Pancreas (tissue), 10 donors: ENCODE results near the gene ZNF212. TPM values are rescaled to one million over a fixed set of nuclear protein-coding genes. Genes with fewer than 3 reads are reported as not detected.

Source experiments
- ATAC-seq, 4 donors: fragments of 200-7000 bp; cut with Tn5 transposase; one replicate each; pipeline versions ENCODE4 v1.8.0 to v1.9.1; 2020; ENCODE audit warnings: mild to moderate bottlenecking in 4 of 4, moderate library complexity in 4 of 4
- DNase-seq, 6 donors: peaks; one replicate each; pipeline ENCODE4 v3.0.0-alpha.2; 2020
- FAIRE-seq: peaks from 2 replicates; lab custom pipeline; 2012; peaks lifted over from hg19 to GRCh38; lab: Jason Lieb, UNC
- H3K27ac ChIP-seq, 4 donors: fragments of 200-600 bp; sonication (generic); 1 replicate in 3 of 4; 2 replicates in 1 of 4; pipeline versions ENCODE4 v1.5.0 to v1.8.0; 2020
- H3K27me3 ChIP-seq, 4 donors: fragments of 200-600 bp; one replicate each; pipeline ENCODE4 v1.8.0; 2021
- H3K36me3 ChIP-seq, 3 donors: fragments of 200-600 bp; sonication (generic) in 1 of 3; one replicate each; pipeline versions ENCODE4 v1.5.0 to v1.8.0; 2020 to 2021
- H3K4me1 ChIP-seq, 3 donors: fragments of 200-600 bp; one replicate each; pipeline ENCODE4 v1.8.0; 2021
- H3K4me3 ChIP-seq, 4 donors: fragments of 200-600 bp; sonication (generic) in 2 of 4; one replicate each; pipeline versions ENCODE4 v1.5.0 to v1.8.0; 2020 to 2021
- H3K9me3 ChIP-seq, 4 donors: fragments of 200-600 bp; one replicate each; pipeline ENCODE4 v1.8.0; 2021
- CTCF ChIP-seq, 4 donors: fragments of 200-600 bp; sonication (generic) in 3 of 4; IDR thresholded peaks; one replicate each; pipeline versions ENCODE4 v1.5.0 to v1.8.0; 2021; ENCODE audit warnings: antibody characterized with exemption in 4 of 4
- WGBS, 2 donors: extraction: QIAGEN DNeasy Blood & Tissue Kit; methylation state at CpG; one replicate each; pipeline ENCODE4 v1.1.7; 2013; 5-methylcytosine and 5-hydroxymethylcytosine counted together
- intact Hi-C, 3 donors: fragments of 100-400 bp; cut with DNase I; formaldehyde crosslinking; loops; one replicate each; pipeline versions ENCODE4 v1.11.1 to v1.14.2; 2022
- polyA plus RNA-seq, 2 donors: library from polyadenylated mRNA; stranded (reverse); fragments of 200-250 nt; gene quantifications; one replicate each; pipeline ENCODE4 v1.2.3, GENCODE V29; 2013
- total RNA-seq, 6 donors: library from RNA; stranded (reverse); fragmentation: NEBNext Ultra II Directional in 4 of 6; extraction: Animal tissue kit (Norgen Biotek cat#: 25700) in 4 of 6; gene quantifications; one replicate each; pipeline versions ENCODE4 v1.2.1 to v1.2.4, GENCODE V29; 2021 to 2023
- donor health status: healthy with polysubstance abuse.
- donor health status: DM: no; HTN: no; CAD: no; lungs with moderate emphysema.
- donor health status: DM: no; HTN: no; CAD: no.
- donor health status: control.
- donor health status: control.
- donor health status: Bipolar disorder and iron deficiency.
- donor health status: DM: yes; HTN: yes; CAD: no.
- donor health status: DM: no; HTN: no; CAD: no.
- donor health status: DM: no; HTN: no; CAD: no.
- donor health status: DM: yes; HTN: yes; CAD: no.

The ZNF212 gene
- total and polyA plus RNA-seq, 8 donors, result 3.7 to 13.7 (median 5.5) TPM

- Histone ChIP-seq H3K4me1 (peaks cover 6 to 7% (median 7%) of the 10 kb centered on the region in 3 donors), H3K27ac (peak overlapping the region in 3 of 4 donors; percentile 44 to 89 (median 83)), H3K36me3 (peaks cover 0 to 30% (median 8%) of the 10 kb centered on the region in 3 donors), H3K9me3 (no peaks in the 10 kb centered on the region), H3K27me3 (no peaks in the 10 kb centered on the region), H3K4me3 (peak overlapping the region; percentile 59 to 89 (median 78))
- no peak for TF ChIP-seq CTCF (IDR thresholded peaks at IDR 0.05)
- intact Hi-C loops, result no loop called here
- DNase-seq, result no peak
- no peak for ATAC-seq
- no peak for FAIRE-seq
- 1% methylated on average over 17 of the region's 17 CpGs for WGBS, 2 donors
These were observed 43.2 kb upstream of the ZNF212 start for GRCh38 chr7:149196151-149196704.

- peak overlapping the region in 2 of 4 donors; percentile 32 to 44 for H3K27ac ChIP-seq
- ATAC-seq (no peak), FAIRE-seq (no peak), DNase-seq (no peak)
- H3K27me3 ChIP-seq, result no peaks in the 10 kb centered on the region
- peak overlapping the region; percentile 59 to 89 (median 78) for H3K4me3 ChIP-seq
- H3K4me1 ChIP-seq, result peaks cover 6 to 7% (median 7%) of the 10 kb centered on the region in 3 donors
- TF ChIP-seq CTCF (IDR thresholded peaks at IDR 0.05), result no peak
- WGBS, 2 donors, result 7 to 13% methylated on average over 7 of the region's 7 CpGs
- intact Hi-C loops, result no loop called here
- H3K9me3 ChIP-seq, result no peaks in the 10 kb centered on the region
- peaks cover 0 to 33% (median 8%) of the 10 kb centered on the region in 3 donors for H3K36me3 ChIP-seq
These were observed 42.7 kb upstream of the ZNF212 start for GRCh38 chr7:149196705-149197171.

- no peak for DNase-seq
- H3K4me3 ChIP-seq, result no peak overlapping the region
These were observed 41.8 kb upstream of the ZNF212 start for GRCh38 chr7:149197675-149198074.

GRCh38 chr7:149198161-149198816, 41.2 kb upstream of the ZNF212 start:
- intact Hi-C loops, result no loop called here
- Histone ChIP-seq H3K36me3 (peaks cover 0 to 42% (median 8%) of the 10 kb centered on the region in 3 donors), H3K27me3 (no peaks in the 10 kb centered on the region), H3K4me3 (no peak overlapping the region), H3K27ac (no peak overlapping the region), H3K4me1 (peaks cover 6 to 7% (median 7%) of the 10 kb centered on the region in 3 donors), H3K9me3 (no peaks in the 10 kb centered on the region)
- DNase-seq, result no peak
- 85 to 90% methylated on average over 19 to 22 of the region's 22 CpGs for WGBS, 2 donors
- ATAC-seq, result no peak
- no peak for FAIRE-seq
- TF ChIP-seq CTCF (IDR thresholded peaks at IDR 0.05), result no peak

More at GRCh38 chr7:149197675-149198074, 41.8 kb upstream of the ZNF212 start:
- 64 to 74% methylated on average over 4 of the region's 4 CpGs for WGBS, 2 donors
- Histone ChIP-seq H3K9me3 (no peaks in the 10 kb centered on the region), H3K4me1 (peaks cover 6 to 7% (median 7%) of the 10 kb centered on the region in 3 donors), H3K27ac (no peak overlapping the region), H3K27me3 (no peaks in the 10 kb centered on the region), H3K36me3 (peaks cover 0 to 36% (median 8%) of the 10 kb centered on the region in 3 donors)
- ATAC-seq, result no peak
- intact Hi-C loops, result no loop called here
- TF ChIP-seq CTCF (IDR thresholded peaks at IDR 0.05), result no peak
- no peak for FAIRE-seq
